Activated CD8-positive, alpha-beta memory T cell treated with anti-CD3 and anti-CD28 coated beads, Interleukin-2, amount 50 U/mL, for 4 hours (primary cell): ENCODE measurements around the gene SRMS.
"Not testable (repeated sequence)": the region's sequence is repeated elsewhere in the genome, so short reads cannot be mapped to it uniquely, and the experiment has no call there.

Experiments
- DNase-seq: peaks from one replicate; pipeline ENCODE4 v3.0.0-alpha.2; 2020

The SRMS gene

DNA sequence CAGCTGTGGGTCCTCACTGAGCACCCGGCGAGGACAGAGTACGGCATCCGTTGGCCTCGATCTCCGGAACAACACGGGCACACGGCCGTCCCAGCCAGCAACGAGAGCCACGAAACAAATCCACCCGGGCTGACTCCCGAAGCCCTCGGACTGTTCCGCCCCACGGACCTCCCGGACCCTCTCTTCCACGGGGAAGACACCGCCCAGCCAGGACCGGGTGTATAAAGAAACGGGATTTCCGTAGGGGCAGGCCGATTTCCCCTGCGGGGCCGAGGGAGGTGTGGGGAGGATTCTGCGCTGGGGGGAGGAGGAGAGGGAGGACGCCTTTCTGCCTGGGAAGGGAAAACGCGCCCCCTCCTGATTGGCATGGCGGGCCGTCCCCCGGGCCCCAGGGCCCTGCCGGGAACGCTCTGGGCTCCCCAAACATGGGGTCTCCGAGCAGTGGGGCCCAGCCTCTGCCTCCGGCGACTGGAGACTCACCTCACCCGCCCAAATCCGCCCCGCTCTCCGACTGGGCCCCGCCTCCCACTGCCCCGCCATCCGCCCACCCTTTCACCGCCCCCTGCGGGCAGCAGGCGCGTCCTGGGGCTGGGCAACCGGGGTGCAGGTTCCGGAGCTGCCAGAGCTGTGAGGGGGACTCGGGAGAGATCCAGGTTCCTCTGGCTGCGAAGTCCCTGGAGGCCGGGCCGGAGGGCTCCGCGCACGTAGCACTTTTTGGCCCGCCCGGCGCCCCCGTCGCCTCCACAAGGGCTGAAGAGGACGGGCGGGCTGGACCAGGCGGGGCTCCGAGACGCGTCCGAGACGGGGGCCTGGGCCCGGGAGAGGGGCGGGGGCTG is 27.7 kb downstream of the SRMS start:
- DNase-seq = peak; percentile 69

GRCh38 chr20:63518946-63519667 is 28.4 kb downstream of the SRMS start:
- peak; percentile 16 for DNase-seq

DNA sequence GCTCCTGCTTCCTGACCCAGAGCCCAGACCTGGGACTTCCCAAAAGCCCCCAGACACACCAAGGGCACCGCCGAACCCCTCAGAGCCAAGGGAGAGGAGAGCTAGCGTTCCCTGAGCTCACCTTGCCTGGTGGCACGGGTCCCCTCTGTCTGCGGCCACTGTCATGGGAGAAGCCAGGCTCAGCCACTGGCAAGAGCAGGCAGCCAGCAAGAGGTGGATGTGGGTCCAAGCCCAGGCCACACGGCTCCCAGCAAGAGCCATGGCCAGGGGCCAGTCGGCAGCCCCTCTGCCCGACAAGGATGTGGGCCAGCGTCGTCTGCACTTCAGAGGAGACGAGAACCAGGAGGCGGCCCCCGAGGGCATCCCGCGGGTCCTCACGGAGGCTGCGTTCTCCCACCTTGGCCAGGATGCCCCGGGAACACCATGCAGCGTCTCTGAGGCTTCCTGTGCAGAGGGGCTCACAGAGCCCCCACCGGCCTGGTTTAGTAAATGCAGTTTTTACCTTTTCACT is 29.1 kb downstream of the SRMS start:
- peak; percentile 14 for DNase-seq

DNA sequence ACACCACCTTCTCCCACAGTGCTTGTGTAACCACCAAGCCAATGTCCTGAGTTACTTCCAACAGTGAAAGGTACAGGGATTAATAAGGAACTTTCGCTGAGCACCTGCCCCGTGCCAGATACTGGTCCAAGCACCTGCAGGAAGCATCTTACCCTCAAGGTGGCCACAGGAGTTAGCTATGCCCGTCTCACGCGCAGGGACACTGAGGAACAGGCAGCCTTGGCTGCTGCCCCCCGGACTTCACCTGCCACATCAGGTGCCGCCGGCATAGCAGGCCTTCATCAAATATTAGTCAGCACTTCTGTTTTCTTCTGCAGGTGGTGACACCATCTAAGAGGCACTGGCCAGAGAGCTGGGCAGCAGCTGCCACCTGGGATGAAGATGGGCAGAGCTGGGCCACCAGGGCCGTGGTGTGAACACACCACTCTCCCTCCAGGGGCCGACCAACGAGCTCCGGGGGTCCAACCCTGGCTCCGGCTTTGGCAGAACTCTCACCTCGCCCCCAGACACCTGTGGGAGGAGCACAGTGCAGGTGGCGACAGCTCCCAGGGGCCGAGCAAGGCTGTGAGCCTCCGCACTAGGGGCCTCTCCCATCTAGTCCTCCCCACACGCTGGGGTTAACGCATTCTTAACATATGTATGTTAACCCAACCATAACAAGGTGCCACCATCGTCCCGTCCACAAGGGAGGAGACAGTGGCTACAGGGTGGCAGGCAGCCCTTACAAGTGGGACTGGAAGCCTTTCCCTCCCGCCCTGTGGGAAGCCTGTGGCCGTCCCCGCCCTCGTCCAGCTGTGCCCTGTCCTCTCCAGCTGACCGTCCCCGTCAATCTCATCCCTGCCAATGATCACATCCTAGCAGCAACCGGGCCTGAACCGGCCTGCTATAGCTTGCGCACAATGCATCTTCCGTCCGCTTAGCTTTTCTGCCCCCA is 29.9 kb downstream of the SRMS start:
- DNase-seq = no peak

DNA sequence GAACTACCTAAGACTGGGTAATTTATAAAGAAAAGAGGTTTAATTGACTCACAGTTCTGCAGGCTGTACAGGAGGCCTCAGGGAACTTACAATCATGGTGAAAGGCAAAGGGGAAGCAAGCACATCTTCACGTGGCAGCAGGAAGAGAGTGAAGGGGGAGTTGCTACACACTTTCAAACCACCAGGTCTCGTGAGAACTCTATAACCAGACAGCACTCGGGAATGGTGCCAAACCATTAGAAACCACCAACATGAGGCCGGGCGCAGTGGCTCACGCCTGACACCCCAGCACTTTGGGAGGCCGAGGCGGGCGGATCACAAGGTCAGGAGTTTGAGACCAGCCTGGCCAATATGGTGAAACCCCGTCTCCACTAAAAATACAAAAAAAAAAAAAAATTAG is 33.0 kb downstream of the SRMS start:
- not testable (repeated sequence) for DNase-seq

DNA sequence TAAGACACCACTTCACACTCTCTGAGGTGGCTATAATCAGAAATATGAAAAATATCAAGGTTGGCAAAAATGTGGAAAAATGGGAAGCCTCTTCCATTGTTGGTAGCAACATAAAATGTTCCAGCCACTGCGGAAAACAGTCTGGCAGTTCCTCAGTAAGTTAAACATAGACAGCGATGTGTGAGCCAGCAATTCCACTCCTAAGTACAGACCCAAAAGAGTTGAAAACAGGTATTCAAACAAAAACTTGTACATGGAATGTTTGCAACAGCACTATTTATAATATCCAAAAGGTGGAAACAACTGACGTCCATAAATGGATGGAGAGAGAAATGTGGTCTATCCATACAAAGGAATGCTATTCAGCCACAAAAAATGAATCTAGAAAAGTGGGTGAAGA is 34.3 kb downstream of the SRMS start:
- DNase-seq = no peak

- DNase-seq = no peak
Measured at GRCh38 chr20:63509088-63509564, 38.4 kb downstream of the SRMS start.

- no peak for DNase-seq
Measured at GRCh38 chr20:63508072-63508768, 39.3 kb downstream of the SRMS start.

DNA sequence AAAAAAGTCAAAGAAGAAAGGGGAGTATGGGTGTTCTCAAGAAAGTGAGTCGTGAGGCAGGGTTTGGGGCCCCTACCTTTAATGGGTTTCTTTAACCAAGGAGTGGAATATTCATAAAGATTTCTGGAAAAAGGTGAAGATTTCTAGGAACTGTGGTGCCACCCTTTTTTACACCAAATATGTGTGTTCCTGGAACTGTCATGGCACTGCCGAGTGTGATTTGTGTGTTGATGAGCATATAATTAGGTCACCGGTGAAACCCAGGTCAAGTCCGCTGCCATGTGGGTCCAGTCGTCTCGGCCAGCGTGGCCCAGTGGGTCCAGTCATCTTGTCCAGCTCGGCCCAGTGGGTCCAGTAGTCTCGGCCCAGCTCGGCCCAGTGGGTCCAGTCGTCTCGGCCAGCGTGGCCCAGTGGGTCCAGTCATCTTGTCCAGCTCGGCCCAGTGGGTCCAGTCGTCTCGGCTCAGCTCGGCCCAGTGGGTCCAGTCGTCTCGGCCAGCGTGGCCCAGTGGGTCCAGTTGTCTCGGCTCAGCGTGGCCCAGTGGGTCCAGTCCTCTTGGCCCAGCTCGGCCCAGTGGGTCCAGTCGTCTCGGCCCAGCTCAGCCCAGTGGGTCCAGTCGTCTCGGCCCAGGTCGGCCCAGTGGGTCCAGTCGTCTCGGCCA is 40.3 kb downstream of the SRMS start:
- DNase-seq = no peak

- DNase-seq = no peak
Measured at GRCh38 chr20:63505723-63506122, 41.8 kb downstream of the SRMS start.

- no peak for DNase-seq
Measured at GRCh38 chr20:63505281-63505680, 42.3 kb downstream of the SRMS start.

DNA sequence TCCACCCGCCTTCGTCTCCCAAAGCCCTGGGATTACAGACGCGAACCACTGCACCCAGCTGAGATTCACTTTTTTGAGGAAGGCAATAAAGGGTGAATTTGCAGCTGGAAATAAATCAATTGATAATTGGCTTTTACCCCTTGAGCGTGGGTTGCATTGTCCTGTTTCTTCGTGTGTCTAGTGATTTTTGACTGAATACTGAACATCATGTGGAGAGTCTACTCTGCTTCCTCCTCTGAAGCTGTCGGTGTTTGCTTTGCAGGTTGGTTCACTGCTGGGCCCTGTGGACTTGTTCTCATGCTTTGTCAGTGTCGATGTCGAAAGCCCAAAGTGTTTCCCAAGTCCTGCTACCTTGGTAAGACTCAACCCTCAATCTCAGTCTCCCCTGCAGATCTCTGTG is 42.9 kb downstream of the SRMS start:
- DNase-seq = no peak

DNA sequence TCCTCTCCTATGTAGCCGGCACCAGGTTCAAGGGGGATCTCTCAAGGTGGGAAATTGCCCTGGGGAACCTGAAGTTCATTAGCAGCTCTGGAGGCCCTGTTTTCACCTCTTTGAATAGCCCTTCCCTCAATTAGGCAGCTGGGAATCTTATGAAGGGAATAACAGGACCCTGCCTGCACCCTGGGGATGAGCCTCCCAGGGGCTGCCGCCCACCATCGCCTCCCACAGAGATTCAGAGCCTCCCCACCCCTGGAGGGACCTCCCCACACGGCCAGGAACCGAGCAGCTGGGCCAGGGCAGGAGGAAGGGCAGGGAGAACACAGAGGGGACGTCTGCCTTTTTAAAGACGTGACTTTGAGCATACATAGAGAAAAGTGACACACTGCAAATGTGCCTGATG is 44.0 kb downstream of the SRMS start:
- no peak for DNase-seq

DNA sequence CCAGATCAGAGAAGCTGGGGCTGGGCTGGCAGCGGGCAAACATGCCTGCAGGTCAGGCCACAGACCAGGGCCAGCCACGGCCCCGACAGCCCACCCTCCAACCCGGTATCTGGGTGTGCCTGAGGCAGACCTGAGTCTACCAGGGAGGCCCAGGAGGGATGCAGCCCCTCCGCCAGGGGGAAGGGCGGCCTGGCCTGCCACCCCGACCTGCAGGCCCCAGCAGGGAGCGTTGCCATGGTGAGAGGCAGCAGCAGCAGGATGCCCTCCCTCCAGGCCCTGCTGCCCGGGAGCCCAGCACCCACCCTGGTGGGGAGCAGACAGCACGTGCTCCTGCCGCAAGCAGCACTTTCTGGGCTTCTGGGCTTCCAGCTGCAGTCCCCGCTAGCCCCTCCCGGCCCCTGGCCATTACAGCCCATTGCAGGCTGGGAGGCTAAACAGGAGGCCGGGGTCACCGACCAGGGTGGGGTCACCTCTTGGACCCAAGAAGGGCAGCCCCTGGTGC is 44.8 kb downstream of the SRMS start:
- DNase-seq = no peak

- DNase-seq = no peak
Measured at GRCh38 chr20:63501818-63502670, 45.5 kb downstream of the SRMS start.

DNA sequence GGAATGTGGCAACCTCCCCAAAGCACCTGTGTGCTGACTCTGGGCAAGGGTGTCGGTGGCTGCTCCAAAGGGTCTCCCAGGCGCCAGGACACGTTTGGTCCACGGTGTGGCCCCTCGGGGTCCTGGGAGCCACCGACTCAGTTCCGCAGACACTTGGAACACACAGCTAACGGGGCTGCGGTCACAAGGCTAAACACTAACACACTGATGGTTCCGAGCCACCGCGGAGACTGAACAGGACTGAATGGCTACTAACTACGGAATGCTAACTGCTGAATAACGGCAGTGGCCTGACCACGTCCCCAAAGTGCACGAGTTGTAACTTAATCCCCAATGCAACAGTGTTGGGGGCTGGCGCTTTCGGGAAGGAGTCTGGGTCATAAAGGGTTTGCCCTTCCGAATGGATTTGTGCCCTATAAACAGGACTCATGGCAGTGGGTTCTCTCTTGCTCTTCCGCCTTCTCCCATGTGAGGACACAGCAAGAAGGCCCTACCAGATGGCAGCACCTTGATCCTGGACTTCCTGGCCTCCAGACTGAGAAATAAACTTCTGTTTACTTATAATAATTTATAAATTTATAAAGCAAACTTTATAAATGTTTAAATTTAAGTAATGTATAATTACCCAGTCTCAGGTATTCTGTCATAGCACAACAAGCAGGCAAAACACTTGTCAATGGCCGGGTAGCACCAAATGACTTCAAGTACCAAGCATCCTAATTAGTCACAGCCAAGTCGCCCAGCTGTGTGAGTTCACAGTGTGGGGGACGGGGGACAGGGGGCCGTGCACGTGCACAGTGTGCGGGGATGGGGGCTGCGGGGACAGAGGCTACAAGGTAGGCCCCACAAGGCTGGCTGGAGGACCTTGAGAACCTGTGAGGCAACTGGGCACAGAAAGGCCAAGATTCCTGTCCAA is 46.4 kb downstream of the SRMS start:
- no peak for DNase-seq

GRCh38 chr20:63500151-63500901 is 47.2 kb downstream of the SRMS start:
- no peak for DNase-seq

DNA sequence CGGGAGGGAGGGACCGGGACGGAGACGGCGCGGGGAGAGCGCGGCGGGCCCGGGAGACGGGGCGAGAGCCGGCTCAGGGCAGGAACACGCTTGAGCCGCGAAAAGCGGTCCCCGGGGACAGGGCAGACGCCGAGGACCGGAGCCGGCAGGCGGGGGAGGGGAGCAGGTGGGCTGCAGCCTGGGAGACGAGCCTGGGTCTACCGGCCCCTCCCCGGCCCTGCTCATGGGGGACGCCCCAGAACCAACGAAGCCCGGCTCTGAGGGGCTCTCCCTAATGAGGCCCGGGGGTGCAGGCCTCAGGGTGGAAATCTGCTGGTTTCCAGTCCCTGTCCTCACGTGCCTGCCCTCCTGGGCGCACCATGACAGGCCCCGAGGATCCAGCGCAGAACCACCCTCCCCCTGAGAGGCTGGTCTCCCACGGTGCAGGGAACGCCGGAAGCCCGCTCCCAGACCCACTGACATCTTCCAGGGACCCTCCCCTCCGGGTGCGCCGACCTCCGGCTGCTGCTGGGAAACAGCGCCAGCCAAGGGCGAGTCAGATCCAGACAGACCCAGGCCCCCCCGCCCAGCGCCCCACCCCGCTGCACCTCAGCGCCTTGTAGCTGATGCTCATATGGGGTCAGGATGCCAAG is 48.1 kb downstream of the SRMS start:
- DNase-seq = no peak
